H9 (cell line): ENCODE results near the gene EXOG. TPM values are rescaled to one million over a fixed set of nuclear protein-coding genes. Genes with fewer than 3 reads are reported as not detected.

Experiments used
- DNase-seq: peaks from one replicate; pipeline ENCODE4 v3.0.0-alpha.2; 2017
- H2AFZ ChIP-seq: one replicate; pipeline ENCODE4 v1.6.1; 2013; ENCODE audit warnings: mild to moderate bottlenecking, low read length, control low read depth, moderate library complexity
- H2AK5ac ChIP-seq: 2 replicates; pipeline ENCODE4 v1.6.1; 2013; ENCODE audit warnings: low read length, control low read depth, mixed read lengths; ENCODE audit not compliant: insufficient read length
- H2BK120ac ChIP-seq: one replicate; pipeline ENCODE4 v1.6.1; 2013; ENCODE audit warnings: low read depth, mild to moderate bottlenecking, low read length, control low read depth, inconsistent platforms; ENCODE audit not compliant: poor library complexity, severe bottlenecking
- H2BK12ac ChIP-seq: 2 replicates; pipeline ENCODE4 v1.6.1; 2013; ENCODE audit warnings: low read length, control low read depth, mixed read lengths, low read depth; ENCODE audit not compliant: insufficient read length
- H2BK15ac ChIP-seq: 2 replicates; pipeline ENCODE4 v1.6.1; 2013; ENCODE audit warnings: low read depth, low read length, control low read depth
- H2BK20ac ChIP-seq: one replicate; pipeline ENCODE4 v1.6.1; 2013; ENCODE audit warnings: low read depth, mild to moderate bottlenecking, low read length, control low read depth, inconsistent platforms; ENCODE audit not compliant: poor library complexity, severe bottlenecking
- H2BK5ac ChIP-seq: 2 replicates; pipeline ENCODE4 v1.6.1; 2013; ENCODE audit warnings: low read length, control low read depth, mixed read lengths; ENCODE audit not compliant: insufficient read length
- H3K14ac ChIP-seq: 2 replicates; pipeline ENCODE4 v1.6.1; 2013; ENCODE audit warnings: low read length, control low read depth; ENCODE audit not compliant: insufficient read depth
- H3K18ac ChIP-seq: 2 replicates; pipeline ENCODE4 v1.6.1; 2013; ENCODE audit warnings: low read depth, mild to moderate bottlenecking, mixed read lengths, low read length, control low read depth; ENCODE audit not compliant: insufficient read length
- H3K23ac ChIP-seq: 2 replicates; pipeline ENCODE4 v1.6.1; 2013; ENCODE audit warnings: low read length, control low read depth, mixed read lengths, low read depth; ENCODE audit not compliant: insufficient read length
- H3K23me2 ChIP-seq: 2 replicates; pipeline ENCODE4 v1.6.1; 2013; ENCODE audit warnings: low read depth, mild to moderate bottlenecking, mixed read lengths, low read length, control low read depth; ENCODE audit not compliant: insufficient read length, poor library complexity, severe bottlenecking
- H3K27ac ChIP-seq: 2 replicates; pipeline ENCODE4 v1.5.1; 2013; ENCODE audit warnings: low read length, control low read depth, mixed read lengths, low read depth; ENCODE audit not compliant: insufficient read length
- H3K27me3 ChIP-seq: 2 replicates; pipeline ENCODE4 v1.6.1; 2013; ENCODE audit warnings: low read length, control low read depth, inconsistent platforms; ENCODE audit not compliant: insufficient read depth
- H3K4ac ChIP-seq: 2 replicates; pipeline ENCODE4 v1.6.1; 2013; ENCODE audit warnings: low read depth, mild to moderate bottlenecking, control low read depth, inconsistent platforms, low read length, moderate library complexity
- H3K4me1 ChIP-seq: 2 replicates; pipeline ENCODE4 v1.6.1; 2013; ENCODE audit warnings: low read length, control low read depth, inconsistent platforms; ENCODE audit not compliant: insufficient read depth
- H3K4me2 ChIP-seq: 2 replicates; pipeline ENCODE4 v1.6.1; 2013; ENCODE audit warnings: low read length, control low read depth, mixed read lengths; ENCODE audit not compliant: insufficient read length, insufficient read depth
- H3K56ac ChIP-seq: 2 replicates; pipeline ENCODE4 v1.6.1; 2013; ENCODE audit warnings: low read depth, mild to moderate bottlenecking, mixed read lengths, low read length, control low read depth; ENCODE audit not compliant: insufficient read length
- H3K79me1 ChIP-seq: 2 replicates; pipeline ENCODE4 v1.6.1; 2013; ENCODE audit warnings: low read depth, mild to moderate bottlenecking, moderate library complexity, low read length, control low read depth, inconsistent platforms; ENCODE audit not compliant: insufficient read depth, poor library complexity, severe bottlenecking
- H3K79me2 ChIP-seq: 2 replicates; pipeline ENCODE4 v1.6.1; 2013; ENCODE audit warnings: low read length, control low read depth, inconsistent platforms; ENCODE audit not compliant: insufficient read depth
- H3K9ac ChIP-seq: 2 replicates; pipeline ENCODE4 v1.6.1; 2013; ENCODE audit warnings: low read length, control low read depth, mixed read lengths; ENCODE audit not compliant: insufficient read length; ENCODE audit errors: extremely low read depth
- H3K9me3 ChIP-seq: one replicate; pipeline ENCODE4 v1.6.1; 2013; ENCODE audit warnings: low read depth, low read length, inconsistent platforms; ENCODE audit not compliant: control insufficient read depth
- H3T11ph ChIP-seq: one replicate; pipeline ENCODE4 v1.6.1; 2013; ENCODE audit warnings: mild to moderate bottlenecking, low read length, control low read depth, inconsistent platforms
- H4K20me1 ChIP-seq: one replicate; pipeline ENCODE4 v1.6.1; 2013; ENCODE audit not compliant: control insufficient read depth, insufficient read length, insufficient read depth
- H4K5ac ChIP-seq: 2 replicates; pipeline ENCODE4 v1.6.1; 2013; ENCODE audit warnings: low read depth, mild to moderate bottlenecking, mixed read lengths, low read length, control low read depth; ENCODE audit not compliant: insufficient read length
- H4K8ac ChIP-seq: replicated peaks from 2 replicates; pipeline ENCODE4 v1.6.1; 2013; ENCODE audit warnings: low read length, control low read depth, mixed read lengths, low read depth; ENCODE audit not compliant: insufficient read length
- H4K91ac ChIP-seq: 2 replicates; pipeline ENCODE4 v1.6.1; 2013; ENCODE audit warnings: low read depth, mild to moderate bottlenecking, moderate library complexity, mixed read lengths, low read length, control low read depth; ENCODE audit not compliant: insufficient read length
- H3K27ac Mint-ChIP-seq, 3 experiments: 2 replicates in 2 of 3; 3 replicates in 1 of 3; pipeline ENCODE4 v1.8.0; 2020 to 2021; ENCODE audit warnings: mixed read lengths in 3 of 3, mild to moderate bottlenecking in 1 of 3, moderate library complexity in 1 of 3
- H3K27me3 Mint-ChIP-seq: 2 replicates; pipeline ENCODE4 v1.8.0; 2021; ENCODE audit warnings: low read depth, mild to moderate bottlenecking, moderate library complexity, mixed read lengths
- H3K36me3 Mint-ChIP-seq, 3 experiments: 2 replicates in 2 of 3; 3 replicates in 1 of 3; pipeline ENCODE4 v1.8.0; 2020 to 2021; ENCODE audit warnings: low read depth in 3 of 3, mixed read lengths in 3 of 3; ENCODE audit not compliant: insufficient read depth in 1 of 3
- H3K4me1 Mint-ChIP-seq, 2 experiments: 2 replicates each; pipeline ENCODE4 v1.8.0; 2020; ENCODE audit warnings: mixed read lengths in 2 of 2
- H3K4me3 Mint-ChIP-seq, 2 experiments: 2 replicates in 1 of 2; 3 replicates in 1 of 2; pipeline ENCODE4 v1.8.0; 2020 to 2021; ENCODE audit warnings: mild to moderate bottlenecking in 2 of 2, mixed read lengths in 2 of 2, moderate library complexity in 1 of 2
- H3K9me3 Mint-ChIP-seq, 2 experiments: 2 replicates in 1 of 2; 3 replicates in 1 of 2; pipeline ENCODE4 v1.8.0; 2020; ENCODE audit warnings: mild to moderate bottlenecking in 2 of 2, mixed read lengths in 2 of 2, moderate library complexity in 1 of 2
- WGBS: extraction: QIAGEN DNeasy Blood & Tissue Kit; methylation state at CpG from one replicate; pipeline ENCODE4 v1.1.7; 2013; ENCODE audit warnings: missing lambda C conversion rate, low lambda C conversion rate, mixed read lengths; ENCODE audit not compliant: insufficient read length; ENCODE audit errors: extremely low coverage; 5-methylcytosine and 5-hydroxymethylcytosine counted together
- total RNA-seq: library from RNA; stranded (reverse); gene quantifications from 2 replicates; pipeline ENCODE4 v1.2.1, GENCODE V29; 2021
- TF ChIP-seq, protein P1 (sequence below): fragments of 200-600 bp; sonication (generic); conservative IDR thresholded peaks from 3 replicates; pipeline ENCODE4 v1.8.0; 2021; ENCODE audit warnings: antibody characterized with exemption, mild to moderate bottlenecking

Gene EXOG
- total RNA-seq, 1 experiment from 2014 or later = 14.1 TPM

DNA sequence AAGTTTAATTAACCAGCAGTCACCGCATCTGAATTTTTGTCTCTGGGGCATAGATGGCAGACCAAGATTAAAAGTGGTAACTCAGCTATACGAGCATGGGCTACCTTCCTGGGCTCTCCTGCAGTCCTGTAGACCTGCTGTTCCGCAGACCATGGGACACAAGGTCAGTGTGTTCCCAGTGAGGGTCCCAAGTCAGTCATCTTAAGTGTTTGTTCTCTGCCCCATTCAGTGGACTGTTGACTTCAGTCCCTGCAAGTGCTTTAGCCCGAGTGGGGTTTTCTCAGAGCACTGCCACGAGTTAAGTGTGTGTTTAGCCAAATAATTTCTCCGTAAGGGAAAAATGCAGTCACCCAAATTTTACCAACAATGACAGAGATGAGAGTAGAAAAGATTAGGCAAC lies 4.9 kb upstream of the EXOG start:
- TF ChIP-seq, protein P1, sequence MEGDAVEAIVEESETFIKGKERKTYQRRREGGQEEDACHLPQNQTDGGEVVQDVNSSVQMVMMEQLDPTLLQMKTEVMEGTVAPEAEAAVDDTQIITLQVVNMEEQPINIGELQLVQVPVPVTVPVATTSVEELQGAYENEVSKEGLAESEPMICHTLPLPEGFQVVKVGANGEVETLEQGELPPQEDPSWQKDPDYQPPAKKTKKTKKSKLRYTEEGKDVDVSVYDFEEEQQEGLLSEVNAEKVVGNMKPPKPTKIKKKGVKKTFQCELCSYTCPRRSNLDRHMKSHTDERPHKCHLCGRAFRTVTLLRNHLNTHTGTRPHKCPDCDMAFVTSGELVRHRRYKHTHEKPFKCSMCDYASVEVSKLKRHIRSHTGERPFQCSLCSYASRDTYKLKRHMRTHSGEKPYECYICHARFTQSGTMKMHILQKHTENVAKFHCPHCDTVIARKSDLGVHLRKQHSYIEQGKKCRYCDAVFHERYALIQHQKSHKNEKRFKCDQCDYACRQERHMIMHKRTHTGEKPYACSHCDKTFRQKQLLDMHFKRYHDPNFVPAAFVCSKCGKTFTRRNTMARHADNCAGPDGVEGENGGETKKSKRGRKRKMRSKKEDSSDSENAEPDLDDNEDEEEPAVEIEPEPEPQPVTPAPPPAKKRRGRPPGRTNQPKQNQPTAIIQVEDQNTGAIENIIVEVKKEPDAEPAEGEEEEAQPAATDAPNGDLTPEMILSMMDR = no peak
- Histone ChIP-seq H3K4ac (no peak overlapping the region), H3K27ac (no peak overlapping the region), H4K20me1 (no peaks in the 10 kb centered on the region), H3K27me3 (no peaks in the 10 kb centered on the region; the same call in 1 of the 2 replicates), H2BK12ac (no peak overlapping the region), H2AFZ (no peak overlapping the region), H3K23me2 (no peaks in the 10 kb centered on the region), H3K23ac (no peak overlapping the region), H3K79me1 (no peaks in the 10 kb centered on the region), H4K5ac (no peak overlapping the region), H2BK5ac (no peak overlapping the region), H3K14ac (no peak overlapping the region), H3K79me2 (no peaks in the 10 kb centered on the region), H4K8ac (no peak overlapping the region), H3K4me1 (no peaks in the 10 kb centered on the region), H3K56ac (no peak overlapping the region), H3T11ph (no peak overlapping the region), H3K9ac (no peak overlapping the region), H2BK15ac (no peak overlapping the region), H2BK20ac (no peak overlapping the region), H4K91ac (no peak overlapping the region), H3K9me3 (no peaks in the 10 kb centered on the region), H2AK5ac (no peak overlapping the region), H3K4me2 (no peak overlapping the region), H3K18ac (no peak overlapping the region), H2BK120ac (no peak overlapping the region)
- Mint-ChIP-seq H3K9me3 (no peaks in the 10 kb centered on the region), H3K27ac (no peak overlapping the region), H3K4me3 (no peak overlapping the region), H3K4me1 (no peaks in the 10 kb centered on the region), H3K36me3 (peaks cover 2 to 19% (median 9%) of the 10 kb centered on the region in 3 experiments; a peak in 4 of 7 replicates), H3K27me3 (no peaks in the 10 kb centered on the region)
- no CpG with 5 or more reads among the region's 6 CpGs for WGBS
- no peak for DNase-seq
